Measurements from ENCODE around the gene PDGFA.

The PDGFA gene

GRCh38 chr7:517774-518629 lies 1.6 kb downstream of the PDGFA start:
- Histone ChIP-seq H3K9me3 (ENCODE audit: insufficient read depth, low read depth, low read length) (no peaks in the 10 kb centered on the region), H3K4me3 (ENCODE audit: low read length) (peak overlapping the region; percentile 77), H3K27me3 (ENCODE audit: insufficient read depth, low read length) (peaks cover 80% of the 10 kb centered on the region), H3K36me3 (ENCODE audit: insufficient read depth, low read depth, low read length) (no peaks in the 10 kb centered on the region), H3K4me1 (ENCODE audit: insufficient read depth, low read length) (peaks cover 20% of the 10 kb centered on the region), H3K27ac (ENCODE audit: low read length) (no peak overlapping the region), H3K9ac (ENCODE audit: low read depth, low read length) (peak overlapping the region; percentile 65; the same call in 1 of the 2 replicates)

GRCh38 chr7:516606-517456 lies 2.8 kb downstream of the PDGFA start:
- H3K4me3 ChIP-seq (ENCODE audit: low read length), result peak overlapping the region; percentile 66; the same call in 1 of the 2 replicates
- H3K27me3 ChIP-seq (ENCODE audit: insufficient read depth, low read length), result peaks cover 68% of the 10 kb centered on the region
- H3K9me3 ChIP-seq (ENCODE audit: insufficient read depth, low read depth, low read length), result no peaks in the 10 kb centered on the region
- H3K9ac ChIP-seq (ENCODE audit: low read depth, low read length), result peak overlapping the region; percentile 65
- H3K4me1 ChIP-seq (ENCODE audit: insufficient read depth, low read length), result peaks cover 20% of the 10 kb centered on the region
- H3K36me3 ChIP-seq (ENCODE audit: insufficient read depth, low read depth, low read length), result no peaks in the 10 kb centered on the region
- H3K27ac ChIP-seq (ENCODE audit: low read length), result no peak overlapping the region

DNA sequence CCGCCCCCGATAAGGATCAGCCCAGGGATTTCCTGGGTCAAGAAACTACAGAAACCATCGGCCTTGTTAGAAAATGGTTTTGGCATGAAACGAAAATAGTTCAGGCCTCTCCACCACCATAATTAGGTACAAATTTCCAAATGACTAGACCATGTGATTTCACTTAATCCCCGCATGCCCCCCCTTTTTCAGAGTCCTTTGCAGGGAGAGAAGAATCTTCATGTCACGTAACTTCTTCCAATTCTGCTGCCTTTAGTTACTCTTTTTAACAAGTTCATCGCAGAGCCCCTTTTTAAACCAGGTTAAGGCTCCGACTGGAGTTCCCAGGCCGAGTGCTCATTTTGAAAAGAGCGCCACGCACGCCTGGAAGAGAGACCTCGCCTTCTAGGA lies 3.4 kb downstream of the PDGFA start:
- peak overlapping the region; percentile 66 for H3K4me3 ChIP-seq (ENCODE audit: low read length)
- peak overlapping the region; percentile 49; the same call in 1 of the 2 replicates for H3K9ac ChIP-seq (ENCODE audit: low read depth, low read length)
- H3K27ac ChIP-seq (ENCODE audit: low read length), result no peak overlapping the region
- H3K4me1 ChIP-seq (ENCODE audit: insufficient read depth, low read length), result peaks cover 20% of the 10 kb centered on the region
- H3K27me3 ChIP-seq (ENCODE audit: insufficient read depth, low read length), result peaks cover 62% of the 10 kb centered on the region
- H3K9me3 ChIP-seq (ENCODE audit: insufficient read depth, low read depth, low read length), result no peaks in the 10 kb centered on the region
- H3K36me3 ChIP-seq (ENCODE audit: insufficient read depth, low read depth, low read length), result 0 out of 2 replicates have a peak, but pooled peaks cover 3% of the 10 kb centered on the region

DNA sequence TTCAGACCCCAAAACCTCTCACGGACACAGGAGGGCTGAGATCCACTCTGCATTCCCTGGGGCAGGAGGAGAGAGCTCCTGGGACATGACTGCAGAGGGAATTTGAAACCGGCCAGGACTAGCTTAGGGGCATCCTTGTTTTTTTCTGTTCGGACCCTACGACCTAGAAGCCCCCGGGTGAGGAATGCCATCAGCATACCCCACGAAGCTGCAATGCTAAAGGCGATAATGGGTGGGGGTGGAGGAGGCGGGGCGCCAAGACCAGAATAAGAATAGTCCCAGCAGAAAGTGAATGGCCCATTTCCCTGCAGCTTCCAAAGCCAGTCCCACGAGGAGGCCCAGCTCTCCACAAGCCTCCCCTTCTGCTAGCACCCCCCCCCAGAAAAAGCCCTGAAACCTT lies 4.0 kb downstream of the PDGFA start:
- H3K9ac ChIP-seq (ENCODE audit: low read depth, low read length), result peak overlapping the region; percentile 53; the same call in 1 of the 2 replicates
- peaks cover 56% of the 10 kb centered on the region for H3K27me3 ChIP-seq (ENCODE audit: insufficient read depth, low read length)
- no peak overlapping the region for H3K27ac ChIP-seq (ENCODE audit: low read length)
- 0 out of 2 replicates have a peak, but pooled peaks cover 3% of the 10 kb centered on the region for H3K36me3 ChIP-seq (ENCODE audit: insufficient read depth, low read depth, low read length)
- peaks cover 20% of the 10 kb centered on the region for H3K4me1 ChIP-seq (ENCODE audit: insufficient read depth, low read length)
- peak overlapping the region; percentile 52; the same call in 1 of the 2 replicates for H3K4me3 ChIP-seq (ENCODE audit: low read length)
- no peaks in the 10 kb centered on the region for H3K9me3 ChIP-seq (ENCODE audit: insufficient read depth, low read depth, low read length)

DNA sequence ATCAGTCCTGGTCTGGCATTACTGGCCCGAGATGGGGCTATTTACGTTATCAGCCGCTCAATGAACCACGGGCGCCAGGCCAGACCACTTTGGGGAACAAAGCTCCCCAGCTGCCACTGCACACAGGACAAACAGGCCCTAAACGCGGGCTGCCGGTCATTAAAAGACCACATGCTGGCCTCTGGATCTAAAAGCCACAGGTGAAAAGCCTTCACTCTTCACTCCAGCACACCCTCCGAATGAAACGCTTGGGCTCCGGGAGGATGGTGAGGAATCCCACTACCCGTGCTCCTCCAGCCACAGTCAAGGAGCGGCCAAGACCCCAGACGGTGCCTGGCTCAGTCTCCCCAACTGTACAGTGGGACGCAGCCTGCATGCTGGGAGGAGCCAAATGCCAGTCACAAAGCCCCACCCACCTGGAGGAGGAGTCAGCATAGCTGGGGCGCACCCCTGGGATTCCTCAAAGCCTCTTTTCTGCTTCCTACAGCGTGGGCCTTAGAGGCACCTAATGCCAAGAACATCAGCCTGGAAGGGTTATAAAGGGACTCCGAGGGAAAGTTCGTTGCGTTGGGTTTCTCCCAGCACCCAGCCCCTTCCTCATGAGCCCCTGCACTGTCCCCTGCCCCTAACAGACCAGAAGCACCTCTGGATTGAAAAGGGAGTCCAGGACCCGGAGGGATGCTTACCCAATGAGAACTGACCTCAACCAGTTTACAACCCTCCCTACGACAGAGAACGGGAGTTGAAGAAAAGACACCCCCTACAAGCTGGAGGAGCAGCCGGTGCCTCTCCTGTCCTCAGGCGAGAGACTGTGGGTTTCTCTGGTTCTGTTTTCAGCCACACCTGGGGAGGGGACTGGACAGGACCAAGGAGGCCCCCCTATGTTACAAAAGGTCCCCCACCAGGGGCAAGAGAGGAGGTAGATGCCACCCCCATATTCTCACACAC lies 4.7 kb downstream of the PDGFA start:
- Histone ChIP-seq H3K27me3 (ENCODE audit: insufficient read depth, low read length) (peaks cover 49% of the 10 kb centered on the region; the same call in 1 of the 2 replicates), H3K9me3 (ENCODE audit: insufficient read depth, low read depth, low read length) (no peaks in the 10 kb centered on the region), H3K27ac (ENCODE audit: low read length) (no peak overlapping the region), H3K4me1 (ENCODE audit: insufficient read depth, low read length) (peaks cover 20% of the 10 kb centered on the region), H3K36me3 (ENCODE audit: insufficient read depth, low read depth, low read length) (0 out of 2 replicates have a peak, but pooled peaks cover 3% of the 10 kb centered on the region), H3K4me3 (ENCODE audit: low read length) (peak overlapping the region; percentile 52; the same call in 1 of the 2 replicates), H3K9ac (ENCODE audit: low read depth, low read length) (peak overlapping the region; percentile 53; the same call in 1 of the 2 replicates)

DNA sequence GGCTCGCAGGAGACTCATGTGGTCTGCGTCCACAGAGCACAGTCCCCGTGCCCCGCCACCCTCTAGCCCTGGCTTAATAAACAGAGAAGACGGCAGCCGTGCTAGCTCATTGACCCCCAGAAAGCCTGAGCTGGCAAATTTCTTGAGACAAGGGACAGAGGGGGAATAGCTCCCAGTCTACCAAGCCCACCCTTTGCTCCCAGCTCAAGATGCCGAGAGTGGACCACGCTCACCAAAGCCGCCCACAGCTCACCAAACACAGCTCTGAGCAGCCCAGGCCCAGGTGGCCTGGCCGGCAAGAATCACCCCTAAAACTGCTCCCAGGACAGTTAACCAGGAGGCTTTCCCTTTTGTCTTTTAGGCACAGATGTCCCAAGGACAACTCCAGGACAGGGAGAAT lies 5.4 kb downstream of the PDGFA start:
- H3K27me3 ChIP-seq (ENCODE audit: insufficient read depth, low read length), result peaks cover 48% of the 10 kb centered on the region; the same call in 1 of the 2 replicates
- H3K27ac ChIP-seq (ENCODE audit: low read length), result no peak overlapping the region
- H3K4me1 ChIP-seq (ENCODE audit: insufficient read depth, low read length), result peaks cover 20% of the 10 kb centered on the region
- peaks cover 7% of the 10 kb centered on the region for H3K36me3 ChIP-seq (ENCODE audit: insufficient read depth, low read depth, low read length)
- no peak overlapping the region; the same call in 1 of the 2 replicates for H3K9ac ChIP-seq (ENCODE audit: low read depth, low read length)
- H3K4me3 ChIP-seq (ENCODE audit: low read length), result peak overlapping the region; percentile 52; the same call in 1 of the 2 replicates
- H3K9me3 ChIP-seq (ENCODE audit: insufficient read depth, low read depth, low read length), result no peaks in the 10 kb centered on the region

DNA sequence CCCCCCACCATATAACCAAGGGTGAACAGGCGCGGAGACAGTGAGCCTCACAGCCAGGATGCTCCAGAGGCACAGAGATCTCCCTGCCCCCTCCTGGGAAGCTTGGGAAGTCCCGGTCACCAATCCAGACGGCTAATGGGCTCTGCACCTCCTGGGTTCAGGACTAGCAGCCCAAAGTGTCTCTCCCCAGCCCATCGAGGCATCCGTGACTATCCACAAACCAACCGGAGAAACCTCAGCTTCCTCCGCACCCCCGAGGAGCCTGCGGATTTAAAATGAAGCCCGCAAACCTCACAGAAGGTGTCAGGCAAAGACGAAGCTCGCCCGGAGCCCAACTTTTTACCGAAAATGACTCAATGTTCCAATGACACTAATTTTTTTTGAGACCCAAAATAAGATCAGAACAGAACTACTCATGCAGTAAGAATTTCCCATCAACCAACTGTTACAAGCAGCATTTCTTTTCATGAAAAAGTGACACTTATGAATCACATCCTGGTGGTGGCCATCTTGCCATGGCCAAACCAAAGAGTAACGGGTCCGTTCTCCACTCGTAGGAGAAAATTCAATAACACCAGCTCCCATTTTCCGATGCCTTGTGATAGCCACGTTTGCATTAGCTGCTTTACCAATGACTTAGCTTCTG lies 6.0 kb downstream of the PDGFA start:
- H3K36me3 ChIP-seq (ENCODE audit: insufficient read depth, low read depth, low read length), result peaks cover 10% of the 10 kb centered on the region
- H3K27ac ChIP-seq (ENCODE audit: low read length), result no peak overlapping the region
- peaks cover 44% of the 10 kb centered on the region; the same call in 1 of the 2 replicates for H3K27me3 ChIP-seq (ENCODE audit: insufficient read depth, low read length)
- no peak overlapping the region for H3K9ac ChIP-seq (ENCODE audit: low read depth, low read length)
- peaks cover 20% of the 10 kb centered on the region for H3K4me1 ChIP-seq (ENCODE audit: insufficient read depth, low read length)
- H3K9me3 ChIP-seq (ENCODE audit: insufficient read depth, low read depth, low read length), result no peaks in the 10 kb centered on the region
- H3K4me3 ChIP-seq (ENCODE audit: low read length), result no peak overlapping the region

GRCh38 chr7:512541-513311 lies 6.9 kb downstream of the PDGFA start:
- no peaks in the 10 kb centered on the region for H3K9me3 ChIP-seq (ENCODE audit: insufficient read depth, low read depth, low read length)
- H3K27ac ChIP-seq (ENCODE audit: low read length), result no peak overlapping the region
- peaks cover 10% of the 10 kb centered on the region for H3K36me3 ChIP-seq (ENCODE audit: insufficient read depth, low read depth, low read length)
- peaks cover 35% of the 10 kb centered on the region; the same call in 1 of the 2 replicates for H3K27me3 ChIP-seq (ENCODE audit: insufficient read depth, low read length)
- no peak overlapping the region for H3K9ac ChIP-seq (ENCODE audit: low read depth, low read length)
- no peak overlapping the region for H3K4me3 ChIP-seq (ENCODE audit: low read length)
- H3K4me1 ChIP-seq (ENCODE audit: insufficient read depth, low read length), result peaks cover 20% of the 10 kb centered on the region

- Histone ChIP-seq H3K27me3 (ENCODE audit: insufficient read depth, low read length) (peaks cover 30% of the 10 kb centered on the region; the same call in 1 of the 2 replicates), H3K4me1 (ENCODE audit: insufficient read depth, low read length) (peaks cover 20% of the 10 kb centered on the region), H3K36me3 (ENCODE audit: insufficient read depth, low read depth, low read length) (peaks cover 10% of the 10 kb centered on the region), H3K9ac (ENCODE audit: low read depth, low read length) (no peak overlapping the region), H3K4me3 (ENCODE audit: low read length) (no peak overlapping the region), H3K27ac (ENCODE audit: low read length) (no peak overlapping the region), H3K9me3 (ENCODE audit: insufficient read depth, low read depth, low read length) (no peaks in the 10 kb centered on the region)
Observed at GRCh38 chr7:512146-512510, 7.5 kb downstream of the PDGFA start.
